Skeletal muscle satellite cell (primary cell): ENCODE measurements around the gene CDK4.
A peak's percentile ranks its signal among the peaks of the same experiment; 100 is the strongest.

Source experiments
- H3K27me3 ChIP-seq: 2 replicates; pipeline ENCODE4 v1.7.0; 2013; ENCODE audit warnings: low read length; ENCODE audit not compliant: control insufficient read depth, insufficient read depth
- H3K36me3 ChIP-seq: 2 replicates; pipeline ENCODE4 v1.7.0; 2013; ENCODE audit warnings: mild to moderate bottlenecking, control low read depth, low read length; ENCODE audit not compliant: insufficient read depth
- H3K4me1 ChIP-seq: 2 replicates; pipeline ENCODE4 v1.7.0; 2013; ENCODE audit warnings: low read length; ENCODE audit not compliant: control insufficient read depth, insufficient read depth
- H3K4me2 ChIP-seq: 2 replicates; pipeline ENCODE4 v1.7.0; 2013; ENCODE audit warnings: mild to moderate bottlenecking, low read length
- H3K4me3 ChIP-seq: 2 replicates; pipeline ENCODE4 v1.7.0; 2013; ENCODE audit warnings: low read length
- H3K9ac ChIP-seq: 2 replicates; pipeline ENCODE4 v1.7.0; 2013; ENCODE audit warnings: mild to moderate bottlenecking, low read depth, low read length, moderate library complexity
- H3K9me3 ChIP-seq: replicated peaks from 2 replicates; pipeline ENCODE4 v1.7.0; 2013; ENCODE audit warnings: mild to moderate bottlenecking, control low read depth, low read length

Gene CDK4

GRCh38 chr12:57735198-57735855, 16.8 kb downstream of the CDK4 start:
- Histone ChIP-seq H3K9me3 (no peaks in the 10 kb centered on the region), H3K27me3 (peaks cover 68% of the 10 kb centered on the region), H3K4me1 (peaks cover 19% of the 10 kb centered on the region), H3K4me3 (peak overlapping the region; percentile 58), H3K4me2 (peak overlapping the region; percentile 82), H3K36me3 (no peaks in the 10 kb centered on the region), H3K9ac (no peak overlapping the region)

GRCh38 chr12:57734591-57734990, 17.5 kb downstream of the CDK4 start:
- peaks cover 64% of the 10 kb centered on the region for H3K27me3 ChIP-seq
- H3K4me1 ChIP-seq = peaks cover 19% of the 10 kb centered on the region
- H3K9me3 ChIP-seq = no peaks in the 10 kb centered on the region
- H3K4me2 ChIP-seq = no peak overlapping the region
- H3K9ac ChIP-seq = no peak overlapping the region
- H3K4me3 ChIP-seq = no peak overlapping the region
- no peaks in the 10 kb centered on the region for H3K36me3 ChIP-seq

GRCh38 chr12:57733928-57734327, 18.2 kb downstream of the CDK4 start:
- no peak overlapping the region for H3K4me3 ChIP-seq

GRCh38 chr12:57732726-57733593, 19.1 kb downstream of the CDK4 start:
- Histone ChIP-seq H3K27me3 (peaks cover 56% of the 10 kb centered on the region), H3K9ac (no peak overlapping the region), H3K4me1 (peaks cover 18% of the 10 kb centered on the region), H3K36me3 (no peaks in the 10 kb centered on the region), H3K4me3 (no peak overlapping the region), H3K4me2 (no peak overlapping the region), H3K9me3 (no peaks in the 10 kb centered on the region)

More at GRCh38 chr12:57733928-57734327, 18.2 kb downstream of the CDK4 start:
- Histone ChIP-seq H3K9me3 (no peaks in the 10 kb centered on the region), H3K9ac (no peak overlapping the region), H3K4me1 (peaks cover 19% of the 10 kb centered on the region), H3K4me2 (no peak overlapping the region), H3K36me3 (no peaks in the 10 kb centered on the region), H3K27me3 (peaks cover 57% of the 10 kb centered on the region)

- peaks cover 12% of the 10 kb centered on the region for H3K4me1 ChIP-seq
- no peak overlapping the region for H3K4me3 ChIP-seq
- no peaks in the 10 kb centered on the region for H3K36me3 ChIP-seq
- H3K9me3 ChIP-seq = no peaks in the 10 kb centered on the region
- no peak overlapping the region for H3K4me2 ChIP-seq
- H3K9ac ChIP-seq = no peak overlapping the region
- peaks cover 49% of the 10 kb centered on the region for H3K27me3 ChIP-seq
These were observed 19.8 kb downstream of the CDK4 start for GRCh38 chr12:57732270-57732669.

GRCh38 chr12:57731411-57732080, 20.6 kb downstream of the CDK4 start:
- peaks cover 17% of the 10 kb centered on the region for H3K4me1 ChIP-seq
- H3K27me3 ChIP-seq = peaks cover 42% of the 10 kb centered on the region
- H3K4me2 ChIP-seq = no peak overlapping the region
- H3K4me3 ChIP-seq = no peak overlapping the region
- no peak overlapping the region for H3K9ac ChIP-seq
- no peaks in the 10 kb centered on the region for H3K9me3 ChIP-seq
- H3K36me3 ChIP-seq = no peaks in the 10 kb centered on the region

GRCh38 chr12:57730336-57731067, 21.6 kb downstream of the CDK4 start:
- Histone ChIP-seq H3K4me3 (no peak overlapping the region), H3K4me2 (no peak overlapping the region), H3K27me3 (peaks cover 32% of the 10 kb centered on the region), H3K4me1 (peaks cover 9% of the 10 kb centered on the region), H3K9me3 (no peaks in the 10 kb centered on the region), H3K9ac (no peak overlapping the region), H3K36me3 (no peaks in the 10 kb centered on the region)

- H3K27me3 ChIP-seq = peaks cover 21% of the 10 kb centered on the region
- no peak overlapping the region for H3K4me2 ChIP-seq
- H3K4me3 ChIP-seq = no peak overlapping the region
- H3K9me3 ChIP-seq = no peaks in the 10 kb centered on the region
- H3K36me3 ChIP-seq = no peaks in the 10 kb centered on the region
- peaks cover 9% of the 10 kb centered on the region for H3K4me1 ChIP-seq
- no peak overlapping the region for H3K9ac ChIP-seq
These were observed 22.7 kb downstream of the CDK4 start for GRCh38 chr12:57729321-57729844.

- H3K4me3 ChIP-seq = no peak overlapping the region
- H3K36me3 ChIP-seq = no peaks in the 10 kb centered on the region
- H3K9me3 ChIP-seq = no peaks in the 10 kb centered on the region
These were observed 24.2 kb downstream of the CDK4 start for GRCh38 chr12:57727758-57728395.

GRCh38 chr12:57726884-57727757, 25.0 kb downstream of the CDK4 start:
- H3K9ac ChIP-seq = peak overlapping the region; percentile 82
- peak overlapping the region; percentile 86 for H3K4me3 ChIP-seq
- H3K4me1 ChIP-seq = peaks cover 9% of the 10 kb centered on the region
- no peaks in the 10 kb centered on the region for H3K36me3 ChIP-seq
- H3K4me2 ChIP-seq = peak overlapping the region; percentile 87
- H3K27me3 ChIP-seq = peaks cover 7% of the 10 kb centered on the region
- H3K9me3 ChIP-seq = no peaks in the 10 kb centered on the region

More at GRCh38 chr12:57727758-57728395, 24.2 kb downstream of the CDK4 start:
- no peak overlapping the region for H3K9ac ChIP-seq
- peaks cover 12% of the 10 kb centered on the region for H3K27me3 ChIP-seq
- H3K4me2 ChIP-seq = no peak overlapping the region
- peaks cover 9% of the 10 kb centered on the region for H3K4me1 ChIP-seq
